Measurements from ENCODE around the gene NOD2.

Gene NOD2

DNA sequence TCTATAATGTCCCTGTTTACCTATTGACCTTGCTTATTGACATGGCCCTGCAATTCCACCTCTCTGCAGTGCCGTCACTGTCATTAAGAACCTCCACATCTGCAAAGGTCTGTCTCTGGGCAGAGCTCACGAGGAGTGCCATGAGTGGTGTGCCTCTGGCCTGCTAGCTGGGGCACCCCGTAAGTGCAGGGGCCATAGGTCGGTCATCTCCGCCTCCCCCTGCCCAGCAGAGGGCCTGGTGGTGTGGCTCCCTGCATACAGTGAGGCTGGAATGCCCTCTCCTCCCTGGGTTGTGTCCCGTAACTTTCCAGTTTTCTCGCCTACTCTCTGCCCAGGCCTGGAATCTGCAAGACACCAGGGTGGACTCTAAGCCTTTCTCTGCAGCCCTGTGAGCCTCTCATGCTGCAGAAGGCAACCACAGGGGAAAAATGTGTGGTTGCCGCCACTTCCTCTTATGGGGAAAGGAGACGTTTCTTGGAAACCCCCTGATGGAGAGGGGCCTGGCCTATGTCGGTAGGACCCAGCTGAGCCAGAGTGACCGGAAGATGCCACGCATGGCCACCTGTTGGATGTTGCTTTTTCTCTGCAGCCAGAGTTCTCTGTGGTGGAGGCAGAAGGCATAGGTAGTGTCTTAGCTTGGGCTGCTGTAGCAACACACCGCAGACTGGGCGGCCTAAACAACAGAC, 9.6 kb upstream of the NOD2 start:
- in situ Hi-C loops (cut with MboI; ENCODE audit: low pct_unique_long_range_greater_than_20kb, low sequenced_read_pairs): no loop called here
- peak; percentile 91 for DNase-seq

DNA sequence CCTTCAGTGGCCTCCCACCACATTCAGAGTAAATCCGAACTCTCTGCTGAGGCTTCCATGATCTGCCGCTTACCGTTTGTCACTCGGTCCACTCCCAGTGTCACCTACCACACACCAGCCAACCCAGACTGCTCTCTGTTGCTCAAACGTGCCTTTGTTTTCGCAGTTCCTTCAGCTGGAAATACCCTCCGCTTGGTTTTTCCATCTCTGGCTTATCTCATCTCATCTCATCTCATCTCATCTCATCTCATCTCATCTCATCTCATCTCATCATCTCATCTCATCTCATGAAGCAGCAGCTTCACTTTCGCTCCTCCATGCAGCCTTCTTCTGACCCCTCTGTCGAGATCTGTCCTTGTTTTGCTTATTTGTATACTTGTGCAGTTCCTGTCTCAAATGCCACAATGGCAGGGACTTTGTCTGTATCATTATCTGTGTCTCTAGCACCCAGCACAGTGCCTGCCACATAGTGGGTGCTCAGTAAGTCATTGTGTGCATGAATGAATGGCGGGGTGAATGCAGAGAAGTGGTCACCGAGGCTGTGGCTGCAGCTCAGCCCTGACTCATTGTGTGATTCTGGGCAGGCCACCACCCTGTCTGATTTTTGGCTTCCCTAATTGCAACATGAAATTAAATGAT, 8.5 kb upstream of the NOD2 start:
- in situ Hi-C loops (cut with MboI; ENCODE audit: low pct_unique_long_range_greater_than_20kb, low sequenced_read_pairs): no loop called here
- no peak for DNase-seq

DNA sequence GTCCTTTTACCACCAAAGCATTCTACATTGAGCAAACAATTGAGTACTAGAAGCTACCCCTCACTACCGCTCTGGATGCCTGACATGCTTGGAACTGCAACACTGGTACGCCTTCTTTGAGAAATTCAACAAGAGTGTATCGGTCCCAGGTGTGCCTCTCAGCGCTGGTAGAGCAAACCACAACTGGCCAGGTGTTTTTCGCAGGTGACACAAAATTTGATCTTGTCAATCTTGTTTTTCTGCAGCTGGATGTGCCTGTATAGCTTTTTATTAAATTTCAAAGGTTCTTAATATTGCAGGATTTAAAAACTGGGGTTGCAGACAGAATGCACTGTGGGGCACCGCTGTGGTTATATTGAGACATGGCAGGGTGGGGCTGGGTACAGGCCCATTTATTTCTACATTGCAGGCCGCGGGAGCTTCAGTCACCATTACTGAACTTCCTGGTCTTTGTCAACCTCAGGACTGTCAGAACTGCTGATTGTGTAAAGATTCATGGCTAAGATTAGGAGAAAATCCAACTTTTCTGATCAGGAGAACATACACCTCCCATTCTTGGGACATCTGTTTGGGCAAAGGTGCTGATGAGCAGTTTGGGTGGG, 7.8 kb upstream of the NOD2 start:
- DNase-seq: no peak
- in situ Hi-C loops (cut with MboI; ENCODE audit: low pct_unique_long_range_greater_than_20kb, low sequenced_read_pairs): no loop called here

DNA sequence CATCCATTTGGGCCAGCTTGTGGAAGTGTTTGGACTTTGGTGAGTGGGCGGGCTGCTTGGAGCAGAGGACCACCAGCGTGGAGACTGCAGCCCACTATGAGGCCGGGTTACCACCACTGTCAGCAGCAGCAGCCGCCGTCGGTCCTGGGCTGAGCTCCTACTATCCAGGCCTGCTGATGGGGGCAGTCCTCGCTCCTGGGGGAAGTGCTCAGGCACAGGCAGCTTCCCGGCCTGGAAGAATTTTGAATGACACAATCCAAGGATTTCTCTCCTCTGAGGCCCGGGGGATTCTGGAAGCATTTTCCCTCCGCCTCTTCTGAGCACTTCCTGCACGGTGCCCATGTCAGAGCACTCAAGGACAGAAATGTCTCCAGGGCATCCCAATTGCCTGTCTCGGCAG, 5.3 kb upstream of the NOD2 start:
- in situ Hi-C loops (cut with MboI; ENCODE audit: low pct_unique_long_range_greater_than_20kb, low sequenced_read_pairs): no loop called here
- no peak for DNase-seq

DNA sequence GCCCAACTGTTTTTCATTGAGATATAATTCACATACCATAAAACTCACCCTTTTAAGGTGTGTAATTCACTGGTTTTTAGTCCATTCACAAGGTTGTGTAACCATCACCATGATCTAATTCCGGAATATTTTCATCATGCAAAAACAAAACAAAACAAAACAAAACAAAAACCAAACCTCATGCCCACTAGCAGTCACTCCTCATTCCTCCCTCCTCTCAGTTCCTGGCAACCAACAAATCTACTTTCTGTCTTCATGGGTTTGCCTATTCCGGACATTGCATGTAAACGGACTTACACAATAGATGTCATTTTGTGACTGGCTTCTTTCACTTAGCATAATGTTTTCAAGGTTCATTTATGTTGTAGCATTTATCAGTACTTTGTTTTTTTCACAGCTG, 4.5 kb upstream of the NOD2 start:
- DNase-seq: no peak
- in situ Hi-C loops (cut with MboI; ENCODE audit: low pct_unique_long_range_greater_than_20kb, low sequenced_read_pairs): no loop called here

DNA sequence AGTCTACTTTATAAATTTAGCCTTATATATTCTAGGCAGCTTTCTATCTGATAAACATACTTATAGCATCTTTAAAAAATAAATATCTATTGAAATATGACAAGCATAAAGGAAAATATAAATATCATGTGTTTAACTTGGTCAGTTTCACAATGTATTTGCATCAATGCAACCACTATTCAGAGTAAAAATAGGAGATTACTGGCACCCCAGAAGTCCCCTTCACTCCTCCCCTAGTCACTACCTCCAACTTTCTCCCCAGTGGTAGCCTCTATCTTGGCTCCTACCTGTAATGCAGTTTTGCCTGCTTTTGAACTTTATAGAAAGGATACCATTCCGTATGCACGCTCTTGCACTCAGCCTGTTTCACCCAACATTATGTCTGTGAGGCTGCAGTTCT, 3.2 kb upstream of the NOD2 start:
- in situ Hi-C loops (cut with MboI; ENCODE audit: low pct_unique_long_range_greater_than_20kb, low sequenced_read_pairs): no loop called here

DNA sequence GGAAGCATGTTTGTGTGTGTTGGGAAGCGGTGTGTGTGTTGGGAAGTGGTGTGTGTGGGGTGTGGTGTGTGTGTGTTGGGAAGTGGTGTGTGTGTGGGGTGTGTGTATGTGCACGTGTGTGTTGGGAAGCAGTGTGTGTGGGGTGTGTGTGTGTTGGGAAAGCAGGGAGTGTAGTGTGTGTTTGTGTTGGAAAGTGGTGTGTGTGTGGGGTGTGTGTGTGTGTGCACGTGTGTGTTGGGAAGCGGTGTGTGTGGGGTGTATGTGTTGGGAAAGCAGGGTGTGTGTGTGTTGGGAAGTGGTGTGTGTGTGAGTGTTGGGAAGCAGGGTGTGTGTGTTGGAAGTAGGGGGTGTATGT, 785 bp upstream of the NOD2 start:
- no peak for DNase-seq
- in situ Hi-C loops (cut with MboI; ENCODE audit: low pct_unique_long_range_greater_than_20kb, low sequenced_read_pairs): no loop called here

More for the DNA sequence above, 3.2 kb upstream of the NOD2 start:
- no peak for DNase-seq

DNA sequence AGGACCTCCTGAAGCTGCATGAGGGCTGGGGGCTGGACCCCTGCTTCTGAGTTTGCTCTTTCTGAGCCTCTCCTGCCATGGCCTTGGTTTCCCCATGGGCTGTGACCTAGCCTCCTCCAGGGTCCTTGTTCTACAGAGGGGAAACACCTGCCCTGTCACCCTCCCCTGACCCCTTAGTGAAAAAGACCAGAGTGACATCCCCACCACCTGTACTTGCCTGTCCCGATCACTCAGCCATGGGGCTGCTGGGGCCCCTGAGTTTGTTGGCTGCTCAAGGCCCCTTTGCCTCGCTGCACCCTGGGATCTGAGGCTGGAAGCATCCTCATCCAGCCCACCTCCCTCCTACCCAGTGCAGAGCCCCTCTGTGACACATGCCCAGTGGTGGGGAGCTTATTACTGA, 800 bp downstream of the NOD2 start:
- in situ Hi-C loops (cut with MboI; ENCODE audit: low pct_unique_long_range_greater_than_20kb, low sequenced_read_pairs): no loop called here

DNA sequence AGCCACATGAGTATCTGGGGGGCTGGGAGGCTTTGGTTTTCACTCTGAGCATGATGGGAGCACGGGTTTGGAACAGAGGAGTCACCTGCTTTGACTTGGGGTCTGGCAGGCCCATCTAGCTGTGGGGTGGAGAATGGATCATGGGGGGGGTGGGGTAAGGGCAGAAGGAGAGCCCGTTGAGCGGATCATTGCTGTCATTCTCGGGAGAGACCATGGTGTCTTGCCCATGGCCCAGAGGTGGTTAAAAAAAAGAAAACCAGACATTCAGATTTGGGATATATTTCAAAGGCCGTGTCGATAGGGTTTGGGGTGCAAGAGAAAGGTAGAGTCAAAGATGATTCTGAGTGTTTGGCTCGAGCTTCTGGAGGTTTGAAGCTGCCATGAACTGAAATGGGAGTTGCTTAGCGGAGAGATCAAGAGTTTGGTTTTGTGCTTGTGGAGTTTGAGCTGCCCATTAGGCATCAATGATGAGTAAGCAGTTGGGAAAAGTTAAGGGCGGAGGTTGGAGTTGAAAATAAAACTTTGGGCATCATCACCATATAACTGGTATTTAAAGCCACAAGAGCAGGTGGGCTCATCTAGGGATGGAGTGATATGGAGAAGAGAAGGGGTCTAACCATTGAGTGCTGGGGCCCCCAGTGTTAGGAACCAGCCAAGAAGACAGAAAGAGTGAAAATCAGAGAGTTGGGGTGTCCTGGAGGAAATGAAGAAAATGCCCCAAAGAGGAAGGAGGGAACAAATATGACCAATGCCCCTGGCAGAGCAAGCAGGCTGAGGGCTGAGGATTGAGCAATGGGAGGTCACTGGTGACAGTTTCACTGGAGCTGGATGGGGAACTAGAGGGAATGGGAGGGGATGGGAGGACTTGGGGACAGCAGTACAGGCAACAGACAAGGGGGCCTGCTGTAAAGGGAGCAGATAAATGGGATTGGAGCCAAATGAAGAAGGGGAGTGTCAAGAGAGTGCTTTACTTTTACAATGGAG, 1.9 kb downstream of the NOD2 start:
- peak; percentile 59 for DNase-seq
- in situ Hi-C loops (cut with MboI; ENCODE audit: low pct_unique_long_range_greater_than_20kb, low sequenced_read_pairs): no loop called here

More for the DNA sequence above, 800 bp downstream of the NOD2 start:
- no peak for DNase-seq

DNA sequence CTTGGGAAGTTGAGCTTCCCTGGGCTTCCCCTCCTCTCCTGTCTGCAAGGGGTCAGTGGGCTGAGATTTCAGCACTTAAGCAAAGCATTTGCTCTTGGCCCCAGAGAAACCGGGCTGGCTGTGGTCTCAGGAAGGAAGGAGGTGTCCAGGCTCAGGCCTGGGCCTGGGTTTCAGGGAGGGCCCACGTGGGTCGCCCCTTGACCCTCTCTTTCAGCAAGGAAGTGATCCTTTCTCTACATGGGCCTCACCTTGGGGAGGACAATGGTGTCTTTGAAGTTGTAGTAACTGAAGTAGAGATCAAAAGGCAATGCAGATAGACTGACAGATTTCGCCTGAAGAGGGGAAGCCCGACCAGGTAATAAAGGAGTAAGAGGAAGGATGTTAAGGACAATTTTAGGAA, 2.7 kb downstream of the NOD2 start:
- in situ Hi-C loops (cut with MboI; ENCODE audit: low pct_unique_long_range_greater_than_20kb, low sequenced_read_pairs): no loop called here
- no peak for DNase-seq

DNA sequence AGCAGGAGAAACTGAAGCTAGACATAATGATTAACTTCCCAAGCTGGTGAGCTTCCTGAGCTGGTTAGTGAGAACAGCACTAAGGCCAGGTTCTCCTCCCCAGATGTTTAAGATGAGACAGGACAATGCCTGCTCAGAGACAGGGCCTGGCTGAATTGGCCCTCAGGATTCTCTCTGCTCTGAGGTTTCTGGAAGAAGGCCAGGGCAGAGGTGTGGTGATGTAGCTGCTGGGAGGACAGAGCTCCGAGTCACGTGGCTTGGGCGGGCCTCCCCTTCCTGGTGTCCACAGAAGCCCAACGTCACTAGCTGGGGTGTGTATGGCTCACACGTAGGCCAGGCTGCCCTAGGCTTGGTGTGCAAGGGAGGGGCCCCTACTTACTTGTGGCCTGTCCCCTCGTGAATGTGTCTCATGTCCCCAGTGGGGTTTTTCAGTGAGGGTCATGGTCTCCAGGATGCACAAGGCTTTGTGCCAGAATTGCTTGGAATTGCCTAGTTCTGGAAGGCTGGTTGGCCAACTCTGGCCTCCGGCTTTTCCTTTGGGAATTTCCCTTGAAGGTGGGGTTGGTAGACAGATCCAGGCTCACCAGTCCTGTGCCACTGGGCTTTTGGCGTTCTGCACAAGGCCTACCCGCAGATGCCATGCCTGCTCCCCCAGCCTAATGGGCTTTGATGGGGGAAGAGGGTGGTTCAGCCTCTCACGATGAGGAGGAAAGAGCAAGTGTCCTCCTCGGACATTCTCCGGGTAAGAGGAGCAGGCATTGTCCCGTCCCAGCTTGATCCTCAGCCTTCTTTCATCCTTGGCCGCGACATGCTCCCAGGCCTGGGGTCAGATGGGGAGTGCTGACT, 3.4 kb downstream of the NOD2 start:
- in situ Hi-C loops (cut with MboI; ENCODE audit: low pct_unique_long_range_greater_than_20kb, low sequenced_read_pairs): no loop called here
- peak; percentile 77 for DNase-seq

DNA sequence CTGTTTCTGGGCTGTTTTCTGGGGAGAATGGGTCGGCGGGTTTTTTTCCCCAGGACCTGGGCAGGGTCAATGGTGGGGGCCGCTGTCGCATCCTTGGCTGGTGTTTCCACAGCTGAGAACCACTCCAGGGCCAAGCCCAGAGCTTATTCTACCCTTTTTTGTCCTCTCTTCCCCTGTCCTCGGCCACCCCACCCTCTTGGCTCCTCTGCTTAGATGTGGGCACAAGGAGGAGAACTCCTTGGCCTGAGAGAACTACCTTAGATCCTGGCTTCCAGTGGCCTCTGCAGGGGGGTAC, 4.0 kb downstream of the NOD2 start:
- in situ Hi-C loops (cut with MboI; ENCODE audit: low pct_unique_long_range_greater_than_20kb, low sequenced_read_pairs): no loop called here

DNA sequence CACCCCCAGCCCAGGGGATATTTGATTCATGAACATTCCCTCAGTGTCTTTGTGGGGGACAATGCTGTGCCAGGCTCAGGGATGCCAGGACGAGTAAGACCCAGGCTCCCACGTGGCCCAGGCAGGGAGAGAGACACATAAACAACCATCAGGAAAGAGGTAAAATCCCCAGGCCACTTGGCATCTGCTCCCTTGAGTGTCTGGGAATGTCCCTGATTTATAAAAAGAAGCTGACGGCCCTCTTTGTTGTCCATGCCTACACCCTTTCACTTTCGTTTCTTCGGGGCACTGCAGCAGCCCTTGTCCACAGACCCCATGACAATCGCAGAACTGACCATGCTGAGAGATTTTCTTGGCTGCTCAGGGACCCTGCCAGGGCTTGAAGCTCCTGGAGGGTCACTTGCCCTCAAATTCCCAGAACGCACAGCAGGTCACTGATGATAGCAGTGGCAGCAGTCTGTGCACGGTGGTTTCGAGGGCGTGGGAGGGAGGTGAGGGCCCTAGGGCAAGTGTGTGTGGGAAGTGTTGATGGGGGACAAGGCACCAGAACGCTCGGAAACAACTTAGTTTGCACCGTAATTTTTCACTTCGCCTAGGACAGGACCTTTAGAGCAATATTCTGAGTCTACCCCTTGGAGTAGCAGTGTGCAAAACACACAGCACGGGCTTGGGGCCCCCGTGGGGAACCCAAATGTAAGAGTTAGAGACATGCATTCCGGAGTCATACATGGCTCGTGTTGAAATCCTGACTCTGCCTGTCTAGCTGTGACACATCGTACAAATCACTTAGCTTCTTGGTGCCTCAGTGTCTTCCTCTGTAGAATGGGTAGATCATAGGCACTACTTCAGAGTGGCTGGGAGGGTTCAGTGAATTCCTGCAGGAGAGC, 4.7 kb downstream of the NOD2 start:
- no peak for DNase-seq
- in situ Hi-C loops (cut with MboI; ENCODE audit: low pct_unique_long_range_greater_than_20kb, low sequenced_read_pairs): no loop called here

More for the DNA sequence above, 4.0 kb downstream of the NOD2 start:
- no peak for DNase-seq

DNA sequence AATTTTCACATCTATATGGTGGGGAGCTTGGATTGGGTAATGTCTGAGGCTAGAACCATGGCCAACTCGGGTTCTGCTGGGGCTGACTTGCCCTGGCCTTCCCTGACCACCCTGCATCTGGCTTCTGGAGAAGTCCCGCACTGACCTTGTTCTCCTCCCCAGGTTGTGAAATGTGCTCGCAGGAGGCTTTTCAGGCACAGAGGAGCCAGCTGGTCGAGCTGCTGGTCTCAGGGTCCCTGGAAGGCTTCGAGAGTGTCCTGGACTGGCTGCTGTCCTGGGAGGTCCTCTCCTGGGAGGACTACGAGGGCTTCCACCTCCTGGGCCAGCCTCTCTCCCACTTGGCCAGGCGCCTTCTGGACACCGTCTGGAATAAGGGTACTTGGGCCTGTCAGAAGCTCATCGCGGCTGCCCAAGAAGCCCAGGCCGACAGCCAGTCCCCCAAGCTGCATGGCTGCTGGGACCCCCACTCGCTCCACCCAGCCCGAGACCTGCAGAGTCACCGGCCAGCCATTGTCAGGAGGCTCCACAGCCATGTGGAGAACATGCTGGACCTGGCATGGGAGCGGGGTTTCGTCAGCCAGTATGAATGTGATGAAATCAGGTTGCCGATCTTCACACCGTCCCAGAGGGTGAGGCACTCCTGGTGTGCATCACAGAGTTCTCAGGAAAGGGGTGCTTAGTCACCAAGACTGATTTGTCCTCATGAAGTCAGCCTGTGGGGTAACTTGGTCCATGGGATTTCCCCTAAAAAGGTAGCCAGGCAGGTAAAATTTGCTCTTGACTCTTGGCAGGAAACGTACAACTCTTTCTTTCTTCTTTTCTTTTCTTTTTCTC, 6.1 kb downstream of the NOD2 start:
- in situ Hi-C loops (cut with MboI; ENCODE audit: low pct_unique_long_range_greater_than_20kb, low sequenced_read_pairs): no loop called here
- DNase-seq: no peak

DNA sequence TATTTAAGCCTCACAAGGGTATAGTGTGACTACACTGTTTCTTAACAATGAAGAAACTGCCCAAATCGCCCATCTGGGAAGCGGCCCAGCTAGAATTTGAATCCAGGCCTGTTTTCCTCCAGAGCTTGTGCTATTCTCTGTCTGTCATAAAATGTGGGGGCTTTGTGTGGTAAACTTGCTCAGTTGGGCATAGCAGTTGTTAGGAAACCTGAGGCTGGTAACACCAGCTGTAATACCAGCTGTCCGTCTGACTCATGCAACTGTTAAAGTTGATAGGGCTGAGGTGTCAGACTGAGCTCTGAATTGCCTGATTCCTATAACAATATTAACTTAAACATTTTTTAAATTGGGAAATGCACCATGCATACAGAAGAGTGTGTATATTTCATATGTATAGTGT, 9.3 kb downstream of the NOD2 start:
- no peak for DNase-seq
- in situ Hi-C loops (cut with MboI; ENCODE audit: low pct_unique_long_range_greater_than_20kb, low sequenced_read_pairs): no loop called here

DNA sequence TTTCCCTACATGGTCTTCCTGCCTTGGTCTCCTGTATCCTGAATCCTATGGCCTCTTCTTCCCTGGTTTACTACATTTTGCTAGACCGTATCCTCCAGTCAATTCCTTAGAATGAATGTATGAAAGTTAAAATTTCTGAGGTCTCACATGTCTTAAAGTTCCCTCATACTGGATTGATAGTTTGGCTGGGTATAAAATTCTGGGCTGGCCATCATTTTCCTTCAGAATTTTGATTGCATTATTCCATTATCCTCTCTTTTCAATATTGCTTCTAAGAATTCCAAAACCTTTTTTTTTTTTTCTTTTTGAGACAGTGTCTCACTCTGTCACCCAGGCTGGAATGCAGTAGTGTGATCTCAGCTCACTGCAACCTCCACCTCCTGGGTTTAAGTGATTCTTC, 10.8 kb downstream of the NOD2 start:
- in situ Hi-C loops (cut with MboI; ENCODE audit: low pct_unique_long_range_greater_than_20kb, low sequenced_read_pairs): no loop called here

DNA sequence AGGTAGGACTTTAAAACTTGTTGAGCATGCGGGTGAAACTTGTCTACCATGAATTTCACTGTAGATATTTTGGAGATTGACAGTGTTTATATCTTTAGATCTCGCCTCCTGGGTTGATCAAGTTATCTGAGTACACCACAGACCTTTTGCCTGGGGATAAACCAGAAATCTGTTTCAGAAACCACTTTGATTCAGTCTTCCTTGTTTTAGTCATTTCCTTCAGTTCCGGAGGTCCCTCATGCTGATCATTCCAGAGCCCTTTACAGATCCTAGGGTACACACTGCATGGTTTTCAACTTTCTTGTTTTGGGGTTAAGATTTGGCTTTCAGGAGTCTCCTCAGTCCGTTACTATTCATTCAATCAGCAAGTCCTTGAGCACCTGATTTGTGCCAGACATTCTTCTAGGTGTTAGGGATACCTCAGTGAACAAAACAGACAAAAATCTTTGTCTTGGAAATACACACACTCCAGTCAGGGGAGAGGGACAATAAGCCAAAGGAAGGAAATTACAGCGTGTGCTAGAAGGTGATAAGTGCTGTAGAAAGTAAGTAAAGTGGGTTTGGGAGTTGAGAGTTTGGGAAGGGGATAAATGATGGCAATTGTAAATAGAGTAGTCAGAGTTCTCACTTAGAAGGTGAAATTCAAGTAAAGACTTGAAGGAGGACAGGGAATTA, 12.2 kb downstream of the NOD2 start:
- no peak for DNase-seq
- in situ Hi-C loops (cut with MboI; ENCODE audit: low pct_unique_long_range_greater_than_20kb, low sequenced_read_pairs): no loop called here

More for the DNA sequence above, 10.8 kb downstream of the NOD2 start:
- no peak for DNase-seq
